M059J (cell line): ENCODE data around the gene CDK11B. TPM values are rescaled to one million over a fixed set of nuclear protein-coding genes. Genes with fewer than 3 reads are reported as not detected.

ENCODE experiments used
- DNase-seq: peaks from one replicate; pipeline ENCODE4 v3.0.0-alpha.2; 2012; ENCODE audit warnings: low read depth
- total RNA-seq: library from RNA; depleted of rRNA; stranded (reverse); fragments of >200 nt; shearing (Covaris generic); gene quantifications from 2 replicates; pipeline ENCODE4 v1.2.3, GENCODE V29; 2014

Gene CDK11B
- total RNA-seq, 1 experiment from 2014 or later = 13.2 TPM

- DNase-seq = peak; percentile 34
These were observed 42.6 kb downstream of the CDK11B start for GRCh38 chr1:1616045-1616790.

GRCh38 chr1:1615256-1616044 is 43.4 kb downstream of the CDK11B start, which contains the start of gene MIB2:
TSS of gene MIB2 (plus strand) at chr1:1615500. CDS start at chr1:1623453, 7,953 bp downstream.
- peak; percentile 96 for DNase-seq

- no peak for DNase-seq
These were observed 43.9 kb downstream of the CDK11B start for GRCh38 chr1:1614954-1615255.

GRCh38 chr1:1614204-1614953 is 44.4 kb downstream of the CDK11B start:
- peak; percentile 26 for DNase-seq

GRCh38 chr1:1613509-1614082 is 45.2 kb downstream of the CDK11B start:
- no peak for DNase-seq

- no peak for DNase-seq
These were observed 46.8 kb downstream of the CDK11B start for GRCh38 chr1:1612104-1612400.

GRCh38 chr1:1610796-1611195 is 48.0 kb downstream of the CDK11B start:
- no peak for DNase-seq

GRCh38 chr1:1609822-1610485 is 48.9 kb downstream of the CDK11B start:
- DNase-seq = no peak

GRCh38 chr1:1606232-1606631 is 52.6 kb downstream of the CDK11B start:
- DNase-seq = no peak

- DNase-seq = no peak
These were observed 53.1 kb downstream of the CDK11B start for GRCh38 chr1:1605724-1606123.

GRCh38 chr1:1605034-1605591 is 53.7 kb downstream of the CDK11B start:
- DNase-seq = no peak

- no peak for DNase-seq
These were observed 54.3 kb downstream of the CDK11B start for GRCh38 chr1:1604374-1605033.

- DNase-seq = no peak
These were observed 55.0 kb downstream of the CDK11B start for GRCh38 chr1:1603671-1604373.

- no peak for DNase-seq
These were observed 55.8 kb downstream of the CDK11B start for GRCh38 chr1:1602968-1603506.

GRCh38 chr1:1602304-1602967 is 56.4 kb downstream of the CDK11B start:
- no peak for DNase-seq

GRCh38 chr1:1601564-1602303 is 57.1 kb downstream of the CDK11B start:
- DNase-seq = no peak

GRCh38 chr1:1600861-1601563 is 57.8 kb downstream of the CDK11B start:
- no peak for DNase-seq
